K562 (cell line): ENCODE results near the gene ZNF407. TPM values are rescaled to one million over a fixed set of nuclear protein-coding genes. Genes with fewer than 3 reads are reported as not detected.

ENCODE experiments used
- ATAC-seq: fragments of 200-7000 bp; cut with Tn5 transposase; 3 replicates; pipeline ENCODE4 v1.9.1; 2020; ENCODE audit warnings: moderate library complexity
- BruUV-seq: library from RNA; stranded (reverse); fragments of 400-500 nt; replicated peaks from 2 replicates; lab custom pipeline; 2021; lab: Mats Ljungman, UMichigan
- CTCF ChIA-PET: fragments of 300-600 bp; formaldehyde crosslinking; extraction: SDS; loops from one replicate; lab custom pipeline; 2021; ENCODE audit warnings: low intra/inter-chr PET ratio; lab: Yijun Ruan, JAX
- POLR2A ChIA-PET: fragments of 300-600, 350-650 bp; sonication (Branson Sonifier 250); formaldehyde crosslinking; extraction: SDS; loops from one replicate; lab custom pipeline; 2021; ENCODE audit warnings: antibody characterized with exemption, inconsistent platforms; lab: Yijun Ruan, JAX
- DNase-seq, 4 experiments: peaks; one replicate each; pipeline versions ENCODE4 v3.0.0 to v3.0.0-alpha.2; 2011 to 2018; ENCODE audit warnings: low spot score in 3 of 4, mixed read lengths in 3 of 4; ENCODE audit errors: extremely low read depth in 1 of 4
- FAIRE-seq: peaks from 2 replicates; lab custom pipeline; 2011; peaks lifted over from hg19 to GRCh38; lab: Jason Lieb, UNC
- H2AFZ ChIP-seq: 2 replicates; pipeline ENCODE4 v1.6.0; 2011; ENCODE audit warnings: low read depth, low read length, control low read depth, inconsistent platforms
- H3K27ac ChIP-seq: fragments of 200-600 bp; 3 replicates; pipeline ENCODE4 v1.8.0; 2011; ENCODE audit warnings: low read depth, mild to moderate bottlenecking, control low read depth, inconsistent platforms, low read length, moderate library complexity, mixed read lengths; ENCODE audit errors: extremely low read depth
- H3K27me3 ChIP-seq, 2 experiments: fragments of 300-600 bp in 1 of 2; 2 replicates in 1 of 2; 3 replicates in 1 of 2; pipeline versions ENCODE4 v1.6.0 to v1.8.0; 2011; ENCODE audit warnings: inconsistent platforms in 2 of 2, low read length in 2 of 2, mild to moderate bottlenecking in 1 of 2, mixed read lengths in 1 of 2, moderate library complexity in 1 of 2; ENCODE audit not compliant: control insufficient read depth in 2 of 2, insufficient read depth in 2 of 2
- H3K36me3 ChIP-seq: fragments of 300-600 bp; 3 replicates; pipeline ENCODE4 v1.8.0; 2011; ENCODE audit warnings: mild to moderate bottlenecking, low read length, inconsistent platforms; ENCODE audit not compliant: control insufficient read depth, insufficient read depth
- H3K4me1 ChIP-seq, 2 experiments: fragments of 200-600 bp in 1 of 2; replicated peaks in 1 of 2; 2 replicates in 1 of 2; 3 replicates in 1 of 2; pipeline versions ENCODE4 v1.5.1 to v1.8.0; 2011; ENCODE audit warnings: inconsistent platforms in 2 of 2, low read length in 2 of 2, mild to moderate bottlenecking in 1 of 2, mixed read lengths in 1 of 2, moderate library complexity in 1 of 2; ENCODE audit not compliant: control insufficient read depth in 2 of 2, insufficient read depth in 2 of 2
- H3K4me2 ChIP-seq: 2 replicates; pipeline ENCODE4 v1.6.1; 2011; ENCODE audit warnings: low read length, control low read depth, inconsistent platforms, mixed read lengths; ENCODE audit not compliant: insufficient read depth
- H3K4me3 ChIP-seq: fragments of 200-600 bp; sonication (generic), shearing (Covaris generic); 2 replicates; pipeline ENCODE4 v1.5.1; 2016; ENCODE audit warnings: control low read depth, inconsistent platforms
- H3K79me2 ChIP-seq: fragments of 200-600 bp; 3 replicates; pipeline ENCODE4 v1.8.0; 2011; ENCODE audit warnings: low read length, inconsistent platforms; ENCODE audit not compliant: control insufficient read depth, insufficient read depth
- H3K9ac ChIP-seq, 2 experiments: 2 replicates each; pipeline versions ENCODE4 v1.6.0 to v1.6.1; 2011; ENCODE audit warnings: low read depth in 2 of 2, low read length in 2 of 2, control low read depth in 1 of 2, inconsistent platforms in 1 of 2, mild to moderate bottlenecking in 1 of 2, mixed read lengths in 1 of 2; ENCODE audit not compliant: insufficient read depth in 1 of 2
- H3K9me1 ChIP-seq: one replicate; pipeline ENCODE4 v1.6.0; 2011; ENCODE audit warnings: inconsistent platforms, mild to moderate bottlenecking, low read length, moderate library complexity; ENCODE audit not compliant: control insufficient read depth, insufficient read depth
- H3K9me3 ChIP-seq: replicated peaks from 2 replicates; pipeline ENCODE4 v1.5.1; 2011; ENCODE audit warnings: low read depth, low read length, inconsistent platforms; ENCODE audit not compliant: control insufficient read depth, insufficient read depth
- H4K20me1 ChIP-seq: replicated peaks from 2 replicates; pipeline ENCODE4 v1.6.1; 2011; ENCODE audit warnings: low read length, inconsistent platforms, mixed read lengths; ENCODE audit not compliant: control insufficient read depth, insufficient read depth
- GABPA ChIP-seq: fragments of 200-800 bp; sonication (Bioruptor generic); conservative IDR thresholded peaks from 2 replicates; pipeline ENCODE4 v1.6.1; 2016; ENCODE audit warnings: low read depth, missing genetic modification characterization, missing compliant biosample characterization
- HDAC6 ChIP-seq: IDR thresholded peaks from 2 replicates; pipeline ENCODE4 v1.6.1; 2012; ENCODE audit warnings: low read depth, mild to moderate bottlenecking, control low read depth, inconsistent platforms, low read length, moderate library complexity
- JUN ChIP-seq, 2 experiments: sonication (generic) in 1 of 2; formaldehyde crosslinking in 1 of 2; IDR thresholded peaks; 2 replicates each; pipeline versions ENCODE4 v1.6.1 to v1.8.0; 2012 to 2022; ENCODE audit warnings: borderline replicate concordance in 2 of 2, mild to moderate bottlenecking in 2 of 2, improper control_type of control experiment in 1 of 2, low read depth in 1 of 2, low read length in 1 of 2, missing genetic modification reagents in 1 of 2
- KAT8 ChIP-seq: fragments of 450-650 bp; IDR thresholded peaks from 2 replicates; pipeline ENCODE4 v1.6.1; 2016; ENCODE audit warnings: low read depth, mild to moderate bottlenecking
- POLR3A ChIP-seq: IDR thresholded peaks from 2 replicates; pipeline ENCODE4 v1.6.1; 2011; ENCODE audit warnings: borderline replicate concordance, mild to moderate bottlenecking, moderate library complexity; ENCODE audit not compliant: insufficient read length, insufficient read depth; ENCODE audit errors: extremely low read depth
- SLC30A9 ChIP-seq: fragments of 250-450 bp; sonication (Bioruptor Pico); IDR thresholded peaks from 2 replicates; pipeline ENCODE4 v1.8.0; 2022; ENCODE audit warnings: mild to moderate bottlenecking, moderate library complexity
- SMARCE1 ChIP-seq: fragments of 450-650 bp; IDR thresholded peaks from 2 replicates; pipeline ENCODE4 v1.7.1; 2016; ENCODE audit warnings: mild to moderate bottlenecking
- ZBTB7A ChIP-seq: IDR thresholded peaks from 2 replicates; pipeline ENCODE4 v1.6.1; 2011; ENCODE audit warnings: low read depth, mild to moderate bottlenecking, low read length, moderate library complexity, borderline replicate concordance; ENCODE audit not compliant: control insufficient read depth
- ZNF584 ChIP-seq: fragments of 200-800 bp; sonication (Bioruptor generic); IDR thresholded peaks from 2 replicates; pipeline ENCODE4 v1.6.1; 2016; ENCODE audit warnings: low read depth, mild to moderate bottlenecking, missing genetic modification characterization, missing compliant biosample characterization
- ZSCAN29 ChIP-seq: fragments of 450-650 bp; IDR thresholded peaks from 2 replicates; pipeline ENCODE4 v1.6.1; 2017
- WGBS: fragments of 100-300 bp; shearing (Covaris generic); methylation state at CpG from one replicate; pipeline ENCODE4 v1.1.6; 2016; ENCODE audit warnings: low coverage, mixed read lengths; ENCODE audit not compliant: insufficient coverage; ENCODE audit errors: missing lambda C conversion rate; 5-methylcytosine and 5-hydroxymethylcytosine counted together
- in situ Hi-C: fragments of 300-500 bp; cut with MboI; formaldehyde crosslinking; loops from 4 replicates; pipeline ENCODE4 v1.15.0; 2018; ENCODE audit warnings: inconsistent platforms, mixed read lengths
- intact Hi-C: fragments of 100-400 bp; cut with micrococcal nuclease; formaldehyde crosslinking; loops from 2 replicates; pipeline ENCODE4 v1.14.2; 2022
- polyA plus RNA-seq, 8 experiments: library from polyadenylated mRNA; depleted of rRNA in 4 of 8; stranded (reverse) in 5 of 8; unstranded in 3 of 8; fragments of >200 nt; fragmentation: Nextera tagmentation in 2 of 8; fragmentation: Illumina TruSeq in 1 of 8; extraction: Ambion mirVana in 2 of 8; extraction: Trizol in 1 of 8; gene quantifications; 2 replicates each; pipeline versions ENCODE4 v1.2.1 to v1.2.3, GENCODE V29; 2011 to 2014; ENCODE audit warnings: inconsistent platforms in 1 of 8, missing spikeins in 1 of 8
- total RNA-seq, 7 experiments: library from RNA; depleted of rRNA in 6 of 7; stranded (reverse); fragments of >200 nt in 6 of 7; fragmentation: Illumina TruSeq in 2 of 7; extraction: Trizol in 2 of 7; gene quantifications; 2 replicates each; pipeline versions ENCODE4 v1.2.1 to v1.2.3, GENCODE V29; 2011 to 2021; ENCODE audit warnings: low replicate concordance in 1 of 7
- TF ChIP-seq, protein P1 (sequence below): fragments of 450-650 bp; formaldehyde crosslinking; IDR thresholded peaks from 2 replicates; pipeline ENCODE4 v1.4.0; 2020; ENCODE audit warnings: mild to moderate bottlenecking, moderate library complexity
- TF ChIP-seq, protein P2 (sequence below): IDR thresholded peaks from 2 replicates; pipeline ENCODE4 v1.6.1; 2011; ENCODE audit warnings: borderline replicate concordance, low read depth, mild to moderate bottlenecking, moderate library complexity, low read length; ENCODE audit not compliant: insufficient read depth, poor library complexity, severe bottlenecking
- TF ChIP-seq, protein P3 (sequence below): fragments of 250-450 bp; sonication (Bioruptor Pico); IDR thresholded peaks from 2 replicates; pipeline ENCODE4 v1.5.0; 2020; ENCODE audit warnings: mild to moderate bottlenecking
- TF ChIP-seq, protein P4 (sequence below): fragments of 450-650 bp; IDR thresholded peaks from 2 replicates; pipeline ENCODE4 v1.6.1; 2016; ENCODE audit warnings: borderline replicate concordance

Gene ZNF407
- total and polyA plus RNA-seq, 9 of the 15 experiments (the other 6 are each of a cell fraction or from before 2014, with no cell fraction given), result 0.21 to 5.4 (median 2.3) TPM

DNA sequence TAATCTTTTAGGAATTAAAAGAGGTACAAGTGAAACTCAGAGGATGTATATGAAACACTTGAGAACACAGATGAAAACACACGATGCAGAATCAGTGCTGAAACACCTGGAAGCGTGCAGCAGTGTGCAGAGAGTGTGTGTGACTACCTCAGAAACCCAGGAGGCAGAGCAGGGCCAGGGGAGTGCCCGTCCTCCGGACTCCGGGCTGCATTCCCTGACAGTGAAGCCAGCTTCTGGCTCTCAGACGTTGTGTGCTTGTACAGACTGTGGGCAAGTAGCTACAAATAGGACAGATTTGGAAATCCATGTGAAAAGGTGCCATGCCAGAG lies 34.6 kb downstream of the ZNF407 start:
- H4K20me1 ChIP-seq, result no peaks in the 10 kb centered on the region
- TF ChIP-seq SLC30A9 (CRISPR knock-in tag) (no peak), SMARCE1 (no peak), KAT8 (no peak), GABPA (tag) (no peak), ZBTB7A (no peak), POLR3A (no peak), HDAC6 (no peak), ZSCAN29 (no peak), JUN (IDR thresholded peaks at IDR 0.05; ENCODE audit: borderline replicate concordance, low read depth, low read length) (no peak), JUN (CRISPR knock-in tag; IDR thresholded peaks at IDR 0.05; ENCODE audit: borderline replicate concordance) (no peak), ZNF584 (CRISPR knock-in tag) (no peak)
- TF ChIP-seq, protein P1, sequence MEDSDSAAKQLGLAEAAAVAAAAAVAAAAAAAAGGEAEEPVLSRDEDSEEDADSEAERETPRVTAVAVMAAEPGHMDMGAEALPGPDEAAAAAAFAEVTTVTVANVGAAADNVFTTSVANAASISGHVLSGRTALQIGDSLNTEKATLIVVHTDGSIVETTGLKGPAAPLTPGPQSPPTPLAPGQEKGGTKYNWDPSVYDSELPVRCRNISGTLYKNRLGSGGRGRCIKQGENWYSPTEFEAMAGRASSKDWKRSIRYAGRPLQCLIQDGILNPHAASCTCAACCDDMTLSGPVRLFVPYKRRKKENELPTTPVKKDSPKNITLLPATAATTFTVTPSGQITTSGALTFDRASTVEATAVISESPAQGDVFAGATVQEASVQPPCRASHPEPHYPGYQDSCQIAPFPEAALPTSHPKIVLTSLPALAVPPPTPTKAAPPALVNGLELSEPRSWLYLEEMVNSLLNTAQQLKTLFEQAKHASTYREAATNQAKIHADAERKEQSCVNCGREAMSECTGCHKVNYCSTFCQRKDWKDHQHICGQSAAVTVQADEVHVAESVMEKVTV (CRISPR knock-in tag), result no peak
- TF ChIP-seq, protein P2, sequence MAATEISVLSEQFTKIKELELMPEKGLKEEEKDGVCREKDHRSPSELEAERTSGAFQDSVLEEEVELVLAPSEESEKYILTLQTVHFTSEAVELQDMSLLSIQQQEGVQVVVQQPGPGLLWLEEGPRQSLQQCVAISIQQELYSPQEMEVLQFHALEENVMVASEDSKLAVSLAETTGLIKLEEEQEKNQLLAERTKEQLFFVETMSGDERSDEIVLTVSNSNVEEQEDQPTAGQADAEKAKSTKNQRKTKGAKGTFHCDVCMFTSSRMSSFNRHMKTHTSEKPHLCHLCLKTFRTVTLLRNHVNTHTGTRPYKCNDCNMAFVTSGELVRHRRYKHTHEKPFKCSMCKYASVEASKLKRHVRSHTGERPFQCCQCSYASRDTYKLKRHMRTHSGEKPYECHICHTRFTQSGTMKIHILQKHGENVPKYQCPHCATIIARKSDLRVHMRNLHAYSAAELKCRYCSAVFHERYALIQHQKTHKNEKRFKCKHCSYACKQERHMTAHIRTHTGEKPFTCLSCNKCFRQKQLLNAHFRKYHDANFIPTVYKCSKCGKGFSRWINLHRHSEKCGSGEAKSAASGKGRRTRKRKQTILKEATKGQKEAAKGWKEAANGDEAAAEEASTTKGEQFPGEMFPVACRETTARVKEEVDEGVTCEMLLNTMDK, result no peak
- TF ChIP-seq, protein P3, sequence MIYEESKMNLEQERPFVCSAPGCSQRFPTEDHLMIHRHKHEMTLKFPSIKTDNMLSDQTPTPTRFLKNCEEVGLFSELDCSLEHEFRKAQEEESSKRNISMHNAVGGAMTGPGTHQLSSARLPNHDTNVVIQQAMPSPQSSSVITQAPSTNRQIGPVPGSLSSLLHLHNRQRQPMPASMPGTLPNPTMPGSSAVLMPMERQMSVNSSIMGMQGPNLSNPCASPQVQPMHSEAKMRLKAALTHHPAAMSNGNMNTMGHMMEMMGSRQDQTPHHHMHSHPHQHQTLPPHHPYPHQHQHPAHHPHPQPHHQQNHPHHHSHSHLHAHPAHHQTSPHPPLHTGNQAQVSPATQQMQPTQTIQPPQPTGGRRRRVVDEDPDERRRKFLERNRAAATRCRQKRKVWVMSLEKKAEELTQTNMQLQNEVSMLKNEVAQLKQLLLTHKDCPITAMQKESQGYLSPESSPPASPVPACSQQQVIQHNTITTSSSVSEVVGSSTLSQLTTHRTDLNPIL (CRISPR knock-in tag), result no peak
- TF ChIP-seq, protein P4, sequence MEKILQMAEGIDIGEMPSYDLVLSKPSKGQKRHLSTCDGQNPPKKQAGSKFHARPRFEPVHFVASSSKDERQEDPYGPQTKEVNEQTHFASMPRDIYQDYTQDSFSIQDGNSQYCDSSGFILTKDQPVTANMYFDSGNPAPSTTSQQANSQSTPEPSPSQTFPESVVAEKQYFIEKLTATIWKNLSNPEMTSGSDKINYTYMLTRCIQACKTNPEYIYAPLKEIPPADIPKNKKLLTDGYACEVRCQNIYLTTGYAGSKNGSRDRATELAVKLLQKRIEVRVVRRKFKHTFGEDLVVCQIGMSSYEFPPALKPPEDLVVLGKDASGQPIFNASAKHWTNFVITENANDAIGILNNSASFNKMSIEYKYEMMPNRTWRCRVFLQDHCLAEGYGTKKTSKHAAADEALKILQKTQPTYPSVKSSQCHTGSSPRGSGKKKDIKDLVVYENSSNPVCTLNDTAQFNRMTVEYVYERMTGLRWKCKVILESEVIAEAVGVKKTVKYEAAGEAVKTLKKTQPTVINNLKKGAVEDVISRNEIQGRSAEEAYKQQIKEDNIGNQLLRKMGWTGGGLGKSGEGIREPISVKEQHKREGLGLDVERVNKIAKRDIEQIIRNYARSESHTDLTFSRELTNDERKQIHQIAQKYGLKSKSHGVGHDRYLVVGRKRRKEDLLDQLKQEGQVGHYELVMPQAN, result no peak
- H3K4me1 ChIP-seq, result no peaks in the 10 kb centered on the region
- H3K79me2 ChIP-seq, result 0 out of 3 replicates have a peak, but pooled peaks cover 4% of the 10 kb centered on the region
- H3K27me3 ChIP-seq, result no peaks in the 10 kb centered on the region
- no peak overlapping the region for H2AFZ ChIP-seq
- no peaks in the 10 kb centered on the region for H3K9me1 ChIP-seq
- no peak overlapping the region for H3K4me2 ChIP-seq
- in situ Hi-C loops, result no loop called here
- no peak overlapping the region for H3K9ac ChIP-seq
- CTCF ChIA-PET, result no interaction called here
- ATAC-seq, result no peak
- POLR2A ChIA-PET, result no interaction called here
- peaks cover 10% of the 10 kb centered on the region; the same call in 1 of the 3 replicates for H3K36me3 ChIP-seq
- intact Hi-C loops, result no loop called here
- H3K9me3 ChIP-seq, result no peaks in the 10 kb centered on the region
- BruUV-seq, result no TSS peak
- DNase-seq, result no peak
- no peak for FAIRE-seq
- H3K27ac ChIP-seq, result no peak overlapping the region
- no peak overlapping the region for H3K4me3 ChIP-seq
- 65% methylated on average over 6 of the region's 6 CpGs for WGBS
